ENCODE measurements around the gene GSTA5.

GSTA5 gene

GRCh38 chr6:52840763-52841585, at the start of gene GSTA5:
Gene GSTA5 (minus strand): TSS chr6:52840813.
- no peak for DNase-seq (ENCODE audit: low read depth)
- no peak within 1 kb of the TSS for H3K4me3 ChIP-seq (ENCODE audit: control insufficient read depth, low read depth, low read length)
- TF ChIP-seq CTCF (IDR thresholded peaks at IDR 0.05; ENCODE audit: control insufficient read depth, insufficient read depth, low read depth, low read length, missing control alignments): no peak

- TF ChIP-seq CTCF (IDR thresholded peaks at IDR 0.05; ENCODE audit: control insufficient read depth, insufficient read depth, low read depth, low read length, missing control alignments): no peak
- DNase-seq (ENCODE audit: low read depth): no peak
These were observed 49.4 kb upstream of the GSTA5 start for GRCh38 chr6:52890018-52890417.

GRCh38 chr6:52887910-52888524, 47.4 kb upstream of the GSTA5 start:
- no peak for TF ChIP-seq CTCF (IDR thresholded peaks at IDR 0.05; ENCODE audit: control insufficient read depth, insufficient read depth, low read depth, low read length, missing control alignments)
- no peak for DNase-seq (ENCODE audit: low read depth)
- H3K4me3 ChIP-seq (ENCODE audit: control insufficient read depth, low read depth, low read length): no peak overlapping the region

More at GRCh38 chr6:52890018-52890417, 49.4 kb upstream of the GSTA5 start:
- H3K4me3 ChIP-seq (ENCODE audit: control insufficient read depth, low read depth, low read length): no peak overlapping the region

GRCh38 chr6:52881996-52882841, 41.6 kb upstream of the GSTA5 start:
- DNase-seq (ENCODE audit: low read depth): peak; percentile 32
- peak; percentile 75 for TF ChIP-seq CTCF (IDR thresholded peaks at IDR 0.05; ENCODE audit: control insufficient read depth, insufficient read depth, low read depth, low read length, missing control alignments)
- H3K4me3 ChIP-seq (ENCODE audit: control insufficient read depth, low read depth, low read length): peak overlapping the region; percentile 41

GRCh38 chr6:52881662-52881995, 41.0 kb upstream of the GSTA5 start:
- no peak for DNase-seq (ENCODE audit: low read depth)
- no peak overlapping the region for H3K4me3 ChIP-seq (ENCODE audit: control insufficient read depth, low read depth, low read length)
- TF ChIP-seq CTCF (IDR thresholded peaks at IDR 0.05; ENCODE audit: control insufficient read depth, insufficient read depth, low read depth, low read length, missing control alignments): no peak

GRCh38 chr6:52877786-52878185, 37.2 kb upstream of the GSTA5 start:
- DNase-seq (ENCODE audit: low read depth): no peak
- no peak overlapping the region for H3K4me3 ChIP-seq (ENCODE audit: control insufficient read depth, low read depth, low read length)
- TF ChIP-seq CTCF (IDR thresholded peaks at IDR 0.05; ENCODE audit: control insufficient read depth, insufficient read depth, low read depth, low read length, missing control alignments): no peak

Data from AG09309 (cell line).